GM12872 (cell line): ENCODE data around the gene PRKAR2B.

Experiments
- CTCF ChIP-seq: IDR thresholded peaks from 3 replicates; pipeline ENCODE4 v1.5.1; 2011; ENCODE audit warnings: low read depth, mild to moderate bottlenecking, low read length, moderate library complexity; ENCODE audit not compliant: insufficient read depth

The PRKAR2B gene

GRCh38 chr7:107091306-107091705 is 46.8 kb downstream of the PRKAR2B start:
- TF ChIP-seq CTCF, result no peak

- no peak for TF ChIP-seq CTCF
Observed at GRCh38 chr7:107100824-107101223, 56.3 kb downstream of the PRKAR2B start.

- no peak for TF ChIP-seq CTCF
Observed at GRCh38 chr7:107103369-107103768, 58.9 kb downstream of the PRKAR2B start.

DNA sequence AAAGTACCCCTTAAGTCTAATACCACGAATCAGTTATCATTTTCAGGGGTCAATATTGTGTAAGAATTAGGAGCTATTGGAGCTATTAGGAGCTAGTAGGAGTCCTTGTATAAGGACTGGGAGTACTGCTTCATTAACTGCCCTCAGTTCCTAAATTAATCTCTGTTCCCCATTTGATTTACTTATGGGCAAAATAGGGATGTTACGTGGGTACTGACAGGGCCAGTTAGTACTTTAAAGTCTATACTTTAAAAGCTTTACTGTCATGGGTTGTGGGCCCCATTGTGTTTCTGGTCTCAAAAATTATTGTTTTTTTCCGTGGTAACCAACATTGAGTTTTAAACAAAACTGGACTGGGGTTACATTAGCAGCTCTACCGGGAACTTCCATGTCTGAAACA is 60.3 kb downstream of the PRKAR2B start:
- TF ChIP-seq CTCF, result no peak

DNA sequence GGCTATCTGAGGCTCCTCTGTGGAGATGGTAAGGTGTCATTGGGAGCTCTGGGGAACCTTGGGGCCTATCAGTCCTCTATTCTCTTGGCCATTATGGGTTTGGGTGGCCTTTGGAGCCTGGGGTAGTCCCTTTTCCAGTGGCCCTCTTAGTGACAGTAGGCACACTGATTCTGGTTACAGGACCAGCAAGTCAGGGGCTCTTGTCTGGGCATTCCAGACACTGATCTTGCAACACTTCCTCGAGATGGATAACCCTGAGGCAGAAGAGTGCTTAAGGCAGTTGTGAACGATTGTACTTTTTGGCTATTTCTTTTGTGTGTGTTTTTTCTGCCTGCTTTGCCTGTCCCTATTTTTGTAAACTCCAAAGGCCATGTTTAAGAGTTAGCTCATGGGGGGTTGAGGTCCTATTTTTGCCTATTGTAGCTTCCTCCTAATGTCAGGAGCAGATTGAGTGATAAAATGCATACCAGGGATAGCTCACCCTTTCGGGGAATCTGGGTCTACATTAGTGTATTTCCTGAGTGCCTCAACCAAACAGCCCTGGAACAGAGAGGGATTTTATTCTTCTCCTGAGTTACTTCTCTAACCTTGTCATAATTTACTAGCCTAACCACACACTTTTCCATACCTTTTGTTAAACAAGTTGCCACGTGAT is 61.2 kb downstream of the PRKAR2B start:
- TF ChIP-seq CTCF, result no peak

- TF ChIP-seq CTCF, result no peak
Observed at GRCh38 chr7:107108793-107109371, 64.4 kb downstream of the PRKAR2B start.

- no peak for TF ChIP-seq CTCF
Observed at GRCh38 chr7:107109955-107110354, 65.5 kb downstream of the PRKAR2B start.

- no peak for TF ChIP-seq CTCF
Observed at GRCh38 chr7:107111196-107111595, 66.7 kb downstream of the PRKAR2B start.
